Stimulated activated CD4-positive, alpha-beta T cell treated with anti-CD3 and anti-CD28 coated beads, Interleukin-15, amount 100 ng/mL, for 1 hour (primary cell): ENCODE results near the gene SMIM35.
"Not testable (repeated sequence)": the region's sequence is repeated elsewhere in the genome, so short reads cannot be mapped to it uniquely, and the experiment has no call there.

Source experiments
- DNase-seq, 2 donors: peaks; one replicate each; pipeline ENCODE4 v3.0.0-alpha.2; 2020; ENCODE audit warnings: low read depth in 1 of 2, low spot score in 1 of 2

SMIM35 gene

DNA sequence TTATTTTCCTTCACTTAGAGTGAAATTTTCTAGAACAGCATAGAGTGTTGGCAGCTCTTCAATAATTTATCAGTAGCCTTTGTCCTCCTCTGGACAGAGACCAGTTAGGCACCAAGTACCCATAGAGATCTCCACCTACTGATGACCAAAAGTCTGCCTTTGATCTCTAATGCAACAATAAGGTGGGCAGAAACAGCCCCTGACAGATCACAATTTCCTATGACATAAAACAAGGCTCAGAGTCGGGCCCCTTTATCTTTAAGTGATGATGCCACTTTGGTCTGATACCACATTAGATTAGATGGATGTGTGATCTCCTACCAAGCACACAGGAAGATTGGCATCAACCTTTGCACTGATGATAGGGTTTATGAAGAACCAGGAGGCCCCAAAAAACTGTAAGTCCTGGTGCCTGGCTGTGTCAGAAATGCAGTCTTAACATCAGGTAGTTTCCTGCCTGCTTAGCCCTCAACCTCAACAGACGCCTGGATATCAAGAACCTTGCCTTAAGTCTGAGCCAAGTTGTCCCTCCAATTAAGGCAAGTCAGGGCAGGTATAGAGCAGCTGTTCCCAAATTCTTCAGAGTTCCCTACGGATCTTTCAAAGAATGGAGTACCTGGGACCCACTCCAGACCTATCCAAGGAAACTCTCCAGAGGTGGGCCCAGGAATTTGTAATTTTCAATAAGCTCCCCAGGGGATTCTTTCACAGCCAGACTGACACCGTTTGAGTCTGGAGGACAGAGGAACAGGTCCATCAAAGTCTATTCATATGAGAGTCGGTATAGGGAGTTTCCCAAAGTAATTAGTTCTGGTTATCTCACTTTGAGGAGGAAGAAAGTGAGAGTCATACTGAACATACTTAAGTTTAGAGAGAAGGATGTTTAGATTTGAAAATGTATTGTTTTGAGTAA, 40.5 kb downstream of the SMIM35 start:
- DNase-seq = no peak

DNA sequence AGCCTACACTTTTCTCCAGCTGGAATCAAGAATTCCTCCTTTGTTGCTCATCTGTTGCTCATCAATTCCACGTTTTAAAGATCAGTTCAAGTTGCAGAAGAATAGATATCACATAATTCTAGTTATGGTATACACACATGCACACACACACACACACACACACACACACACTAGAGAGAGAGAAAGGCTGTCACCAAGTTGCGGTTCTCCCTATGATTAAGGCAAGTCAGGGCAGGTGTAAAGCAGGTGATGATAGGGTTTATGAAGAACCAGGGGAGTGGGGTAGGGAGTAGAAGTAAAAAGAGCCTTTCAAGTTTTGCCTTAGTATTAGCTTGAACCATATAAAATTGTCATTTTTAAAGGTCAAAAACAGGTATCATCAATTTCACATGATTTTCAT, 41.6 kb downstream of the SMIM35 start:
- DNase-seq = no peak

DNA sequence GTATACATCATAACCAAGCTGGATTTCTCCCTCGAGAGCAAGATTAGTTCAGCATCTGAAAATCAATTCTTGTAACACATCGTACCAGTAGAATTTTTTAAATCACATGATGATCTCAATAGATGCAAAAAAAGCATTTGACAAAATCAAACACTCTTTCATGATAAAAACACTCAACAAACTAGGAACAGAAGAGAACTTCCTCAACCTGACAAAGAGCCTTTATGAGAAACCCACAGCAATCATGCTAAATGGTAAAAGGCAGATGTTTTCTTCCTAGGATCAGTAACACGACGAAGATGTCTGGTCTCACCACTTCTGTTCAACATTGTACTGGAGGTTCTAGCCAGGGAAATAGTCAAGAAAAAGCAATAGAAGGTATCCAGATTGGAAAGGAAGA, 44.0 kb downstream of the SMIM35 start:
- no peak for DNase-seq

DNA sequence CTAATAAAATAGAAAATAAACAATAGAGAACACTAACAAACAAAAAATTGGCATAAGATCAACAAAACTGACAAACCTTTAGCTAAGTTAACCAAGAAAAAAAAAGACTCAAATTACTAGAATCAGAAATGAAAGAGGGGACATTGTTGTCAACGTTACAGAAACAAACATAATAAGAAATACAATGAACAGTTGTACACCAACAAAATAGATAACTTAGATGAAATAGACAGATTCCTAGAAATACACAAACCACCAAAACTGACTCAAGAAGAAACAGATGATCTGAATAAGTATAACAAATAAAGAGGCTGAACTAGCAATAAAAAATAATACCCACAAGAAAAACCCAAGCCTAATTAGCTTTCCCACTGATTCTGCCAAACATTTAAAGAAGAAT, 44.6 kb downstream of the SMIM35 start:
- DNase-seq = no peak

DNA sequence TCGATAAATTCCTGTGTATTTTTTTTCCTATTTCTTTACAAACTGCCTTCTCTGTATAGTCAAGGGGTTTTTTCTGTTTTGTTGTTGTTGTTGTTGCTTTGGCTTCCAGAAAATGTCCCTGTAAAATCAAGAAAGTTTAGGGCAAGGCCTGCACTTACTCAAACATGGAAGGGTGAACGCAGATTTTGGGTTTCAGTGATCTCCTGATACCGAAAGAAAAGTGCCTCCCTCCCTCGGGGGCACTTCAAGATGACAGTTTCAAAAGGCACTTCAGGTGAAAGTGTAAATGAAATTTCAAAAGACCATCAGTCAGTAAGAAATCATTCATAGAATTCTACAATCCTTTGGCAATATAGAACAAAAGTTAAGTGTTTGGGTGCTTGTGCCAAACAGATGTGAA, 53.3 kb downstream of the SMIM35 start:
- DNase-seq = no peak

DNA sequence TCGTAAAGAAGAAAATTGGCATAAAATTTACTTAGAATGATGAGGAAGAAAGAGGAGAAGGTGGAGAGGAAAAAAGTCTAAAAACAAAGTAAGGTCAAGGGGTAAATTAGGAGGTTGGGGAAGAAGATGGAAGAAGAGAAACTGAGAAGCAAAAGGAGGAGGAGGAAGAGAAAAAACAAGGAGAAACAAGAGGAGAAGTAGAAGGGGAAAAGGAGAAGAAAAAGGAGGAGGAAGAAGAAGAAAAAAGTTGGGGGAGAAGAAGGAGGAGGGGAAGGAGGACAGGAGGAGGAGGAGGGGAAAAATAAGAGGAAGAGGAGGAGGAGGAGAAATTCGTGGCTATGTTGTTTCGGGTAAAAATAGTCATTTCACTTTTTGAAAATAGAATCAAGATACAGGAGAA, 58.1 kb downstream of the SMIM35 start:
- no peak for DNase-seq

DNA sequence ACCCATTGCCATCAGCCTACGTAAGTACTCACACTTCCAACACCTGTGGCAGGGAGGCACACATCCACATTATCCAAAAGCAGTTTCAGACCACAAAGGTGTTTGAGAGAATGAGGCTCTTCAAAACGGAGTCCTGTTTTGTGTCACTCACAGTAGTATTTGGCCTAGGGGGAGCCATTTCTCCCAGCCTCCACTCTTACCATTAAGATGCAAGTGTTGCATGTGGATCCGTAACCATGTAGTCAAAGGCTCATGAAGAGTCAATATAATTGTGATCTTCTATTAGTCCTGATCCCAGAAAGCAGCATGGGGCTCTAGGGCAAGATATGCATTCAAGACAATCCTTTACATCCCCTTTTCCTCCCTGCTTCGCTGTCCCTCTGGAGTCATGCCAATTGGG, 59.1 kb downstream of the SMIM35 start:
- no peak for DNase-seq

DNA sequence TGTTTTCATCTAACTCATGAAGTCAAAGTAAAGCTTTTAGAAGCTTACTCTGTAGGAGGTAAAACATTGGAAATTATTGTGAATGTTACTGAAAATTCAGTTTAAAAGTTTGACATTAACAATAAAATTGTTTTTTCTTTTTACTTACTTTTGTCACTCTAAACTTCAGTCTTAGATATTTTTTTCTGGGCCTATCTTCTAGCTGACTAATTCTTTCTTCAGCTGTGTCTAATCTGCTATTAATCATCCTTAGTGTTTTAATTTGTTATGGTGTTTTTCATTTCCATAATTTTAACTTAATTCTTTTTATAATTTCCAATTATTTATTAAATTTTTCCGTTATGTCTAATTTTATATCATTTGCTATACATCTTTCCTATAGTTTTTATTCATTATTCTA, 65.6 kb downstream of the SMIM35 start:
- DNase-seq = no peak

DNA sequence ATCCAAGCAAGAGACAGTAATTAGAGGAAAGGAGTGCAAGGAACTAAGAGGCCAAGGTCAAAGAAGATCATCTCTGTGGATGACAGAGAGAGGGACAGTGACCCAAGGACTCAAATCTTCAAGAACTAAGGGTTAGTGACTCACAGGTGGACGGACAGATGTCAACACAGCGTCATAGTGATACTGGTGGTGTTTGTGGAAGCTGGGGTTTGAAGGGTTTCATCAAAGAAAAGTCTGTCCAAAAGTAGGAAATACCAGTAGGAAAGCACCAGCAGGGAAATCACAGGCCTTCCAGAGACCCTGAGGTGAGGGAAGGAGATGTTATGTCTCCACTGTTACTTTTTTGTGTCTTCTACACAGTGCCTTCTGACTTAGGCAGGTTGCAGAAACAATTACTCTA, 68.4 kb downstream of the SMIM35 start:
- no peak for DNase-seq

DNA sequence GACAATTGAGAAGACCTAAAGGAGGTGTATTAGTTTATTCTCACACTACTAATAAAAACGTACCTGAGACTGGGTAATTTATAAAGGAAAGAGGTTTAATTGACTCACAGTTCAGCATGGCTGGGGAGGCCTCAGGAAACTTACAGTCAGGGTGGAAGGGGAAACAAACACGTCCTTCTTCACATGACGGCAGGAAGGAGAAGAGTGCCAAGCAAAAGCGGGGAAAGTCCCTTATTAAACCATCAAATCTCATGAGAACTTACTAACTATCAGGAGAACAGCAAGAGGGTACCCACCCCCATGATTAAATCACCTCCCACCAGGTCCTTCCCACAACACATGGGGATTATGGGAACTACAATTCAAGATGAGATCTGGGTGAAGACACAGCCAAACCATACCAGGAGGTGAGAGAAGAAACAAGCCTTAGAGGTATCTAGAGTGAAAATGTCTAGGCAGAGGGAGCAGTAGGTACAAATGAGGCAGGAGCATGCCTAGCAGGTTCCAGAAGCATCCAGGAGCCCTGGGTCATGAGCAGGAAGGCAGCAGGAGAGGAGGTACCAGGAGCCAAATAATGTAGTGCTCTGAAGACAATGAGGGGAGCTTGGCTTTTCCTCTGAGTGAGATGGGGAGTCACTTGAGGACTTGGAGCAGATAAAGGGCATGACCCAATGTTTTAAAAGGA, 69.0 kb downstream of the SMIM35 start:
- DNase-seq = no peak

DNA sequence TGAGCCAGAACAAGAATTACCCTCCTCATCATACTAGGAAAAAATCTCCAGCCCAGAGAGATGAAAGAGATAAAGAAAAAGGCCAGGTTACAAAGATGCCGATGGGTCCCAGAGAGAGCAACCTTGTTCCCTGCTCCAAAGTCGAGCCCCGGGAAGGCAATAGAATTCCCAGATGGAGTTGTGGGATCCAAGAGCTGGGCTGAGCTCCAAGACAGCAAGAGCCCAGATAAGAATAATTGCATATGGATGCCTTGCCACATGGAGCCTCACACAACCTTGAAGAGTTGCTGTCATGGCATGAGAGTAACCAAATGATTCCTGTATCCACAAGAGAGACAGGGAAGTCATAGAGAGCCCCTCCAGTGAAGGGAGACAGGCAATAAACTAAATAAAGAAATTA, 69.7 kb downstream of the SMIM35 start:
- no peak for DNase-seq

DNA sequence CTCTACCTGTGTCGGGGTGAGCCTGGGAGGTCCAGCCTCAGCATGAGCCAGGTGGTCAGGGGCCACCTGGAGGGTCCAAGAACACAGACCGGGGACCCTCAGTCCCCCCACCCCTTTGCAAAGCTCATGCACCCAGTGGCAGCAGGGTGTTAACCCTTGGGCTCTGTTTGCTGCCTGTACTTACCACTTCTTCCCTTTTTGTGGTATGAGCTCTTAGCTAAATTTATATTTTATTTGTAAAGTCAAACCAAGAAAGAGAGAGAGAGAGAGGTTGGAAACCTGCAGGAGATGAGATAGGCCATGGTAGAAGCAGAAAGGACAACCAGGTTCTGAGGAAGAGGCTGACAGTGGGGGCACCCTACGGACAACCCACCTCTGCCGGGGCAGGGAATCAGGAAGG, 70.7 kb downstream of the SMIM35 start:
- DNase-seq = no peak

DNA sequence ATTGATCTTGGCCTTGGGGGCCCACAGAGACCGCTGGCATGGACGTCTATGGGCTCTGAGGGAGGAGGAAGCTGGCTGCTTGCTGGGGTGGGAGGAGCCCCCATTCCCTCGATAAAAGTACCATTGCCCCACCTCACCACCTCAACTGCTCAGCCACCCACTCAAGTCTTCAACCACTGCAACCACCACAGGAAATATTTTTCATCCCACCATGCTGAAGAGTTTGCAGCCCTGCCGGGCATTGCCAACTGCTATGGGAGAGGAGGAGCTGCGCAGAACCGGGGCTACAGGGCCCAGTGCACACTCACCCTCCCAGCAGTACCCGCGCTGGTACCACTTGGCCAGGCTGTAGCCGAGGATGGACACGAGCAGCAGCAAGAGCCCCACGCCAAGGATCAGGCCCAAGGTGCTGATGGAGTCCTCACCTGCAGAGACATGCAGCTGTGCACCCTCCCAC, 71.3 kb downstream of the SMIM35 start:
- DNase-seq = no peak

DNA sequence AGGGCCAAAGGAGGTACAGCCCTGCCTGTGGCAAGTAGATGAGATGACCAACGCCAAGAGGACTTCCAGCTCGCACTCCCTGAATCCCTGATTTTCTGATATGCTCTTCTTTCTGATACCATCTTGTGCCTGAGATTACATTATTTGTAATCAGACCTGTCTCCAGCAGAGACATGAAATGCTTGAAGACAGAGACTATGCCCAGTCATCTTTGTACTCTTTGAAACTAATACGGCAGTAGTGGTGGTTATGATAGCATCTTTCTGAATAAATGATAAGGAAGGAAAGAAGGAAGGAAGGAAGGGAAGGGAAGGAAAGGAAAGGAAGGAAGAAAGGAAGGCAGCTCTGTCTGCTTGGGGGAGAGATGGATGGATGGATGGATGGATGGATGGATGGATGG, 72.7 kb downstream of the SMIM35 start:
- DNase-seq = no peak

DNA sequence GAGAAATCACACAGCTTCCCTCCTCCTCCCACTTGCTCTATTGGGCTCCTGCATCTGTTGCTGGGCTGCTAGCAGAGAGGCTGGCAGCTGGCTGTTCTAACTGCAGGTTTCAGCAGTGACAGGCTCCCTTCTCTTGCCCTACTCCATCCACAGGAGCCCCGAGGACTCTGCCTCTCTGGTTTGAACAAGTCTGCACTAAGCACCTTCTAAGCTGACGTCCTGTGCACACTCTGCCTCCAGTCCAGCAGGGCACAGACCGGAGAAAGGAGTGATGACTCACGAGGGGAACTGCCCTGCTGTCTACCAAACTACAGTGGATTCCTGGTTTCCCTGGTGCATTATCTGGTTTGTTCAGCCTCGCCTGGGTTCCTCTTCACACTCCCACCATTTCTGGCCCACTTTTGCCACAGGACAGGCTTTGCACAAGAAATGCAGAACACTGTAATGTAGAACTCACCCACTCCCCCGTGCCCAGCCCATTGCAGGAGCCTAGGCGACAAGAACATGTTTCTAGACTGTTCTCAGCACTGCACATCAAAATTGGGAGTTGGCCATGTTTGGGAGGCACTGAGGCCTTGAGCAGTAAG, 74.6 kb downstream of the SMIM35 start:
- no peak for DNase-seq

DNA sequence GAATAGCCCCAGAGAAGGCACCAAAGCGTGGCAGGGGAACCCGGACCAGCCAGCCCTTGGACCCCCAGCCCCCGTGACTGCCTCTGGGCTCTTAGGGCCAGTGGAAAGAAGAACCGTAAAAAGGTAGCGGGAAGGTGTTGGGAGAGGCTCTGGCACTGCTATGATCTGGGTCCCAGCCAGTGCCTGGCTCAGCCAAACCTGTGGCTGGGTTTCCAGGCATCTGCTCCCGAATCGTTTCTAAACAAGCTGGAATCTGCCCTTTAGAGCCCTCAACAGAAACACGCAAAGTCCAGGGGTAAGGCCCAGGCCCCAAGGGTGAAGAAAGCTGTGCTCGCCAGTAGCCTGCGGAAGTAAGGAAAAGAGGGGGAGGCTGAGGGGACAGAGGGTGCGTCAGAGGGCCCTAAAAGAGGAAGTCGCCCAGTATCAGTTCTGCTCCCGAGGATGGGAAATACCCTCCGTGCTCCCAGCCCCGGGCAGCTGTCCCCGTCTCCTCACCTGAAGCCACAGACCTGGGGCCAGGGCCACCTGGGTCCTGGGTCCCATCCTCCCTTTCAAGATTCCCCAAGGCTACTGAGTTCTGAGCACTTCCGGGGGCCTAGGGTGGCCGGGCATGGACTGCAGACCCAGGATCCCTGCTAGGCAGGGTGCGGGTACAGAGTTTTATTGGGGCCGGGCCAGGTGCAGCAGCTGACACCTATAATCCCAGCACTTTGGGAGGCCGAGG, 75.9 kb downstream of the SMIM35 start:
- no peak for DNase-seq

DNA sequence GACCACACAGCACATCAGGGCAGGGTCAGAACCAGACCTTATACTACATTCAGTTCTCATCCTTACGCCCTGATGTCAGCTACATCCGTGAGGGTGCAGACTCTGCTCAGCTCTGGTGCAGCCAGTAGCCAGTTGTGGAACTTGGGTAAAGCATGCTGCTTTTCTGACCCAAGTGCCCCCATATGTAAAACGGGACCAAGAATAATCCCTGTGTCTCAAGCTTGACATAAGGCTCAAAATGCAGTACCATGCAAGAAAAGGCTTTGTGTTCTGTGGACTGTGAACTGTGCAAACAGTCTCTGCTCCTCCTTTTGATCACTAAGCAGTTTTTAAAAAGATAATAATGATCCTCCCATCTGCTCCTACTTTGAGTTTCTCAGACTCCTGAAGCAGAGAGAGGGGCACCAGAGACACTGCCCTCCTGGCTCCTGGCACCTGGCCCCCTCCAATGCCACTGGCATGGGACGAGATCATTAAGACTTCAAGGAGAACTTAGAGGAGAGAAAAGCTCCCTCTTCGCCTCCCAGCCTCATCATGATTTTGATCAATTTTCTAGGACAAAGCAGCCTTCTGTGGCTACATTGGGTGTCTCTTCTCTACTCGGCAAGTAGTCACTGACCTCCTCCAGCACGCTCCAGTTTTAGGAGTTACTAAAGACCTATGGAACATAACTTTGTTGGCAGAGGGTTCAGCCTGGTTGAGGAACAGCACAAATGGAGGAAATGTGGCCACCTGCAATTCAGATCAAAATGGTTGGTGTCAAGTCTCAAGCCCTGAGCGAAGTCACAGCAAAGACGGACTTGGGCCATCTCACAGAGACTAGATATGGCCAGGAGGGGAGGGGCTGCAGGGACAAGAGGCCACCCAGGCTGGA, 76.7 kb downstream of the SMIM35 start:
- DNase-seq = no peak

DNA sequence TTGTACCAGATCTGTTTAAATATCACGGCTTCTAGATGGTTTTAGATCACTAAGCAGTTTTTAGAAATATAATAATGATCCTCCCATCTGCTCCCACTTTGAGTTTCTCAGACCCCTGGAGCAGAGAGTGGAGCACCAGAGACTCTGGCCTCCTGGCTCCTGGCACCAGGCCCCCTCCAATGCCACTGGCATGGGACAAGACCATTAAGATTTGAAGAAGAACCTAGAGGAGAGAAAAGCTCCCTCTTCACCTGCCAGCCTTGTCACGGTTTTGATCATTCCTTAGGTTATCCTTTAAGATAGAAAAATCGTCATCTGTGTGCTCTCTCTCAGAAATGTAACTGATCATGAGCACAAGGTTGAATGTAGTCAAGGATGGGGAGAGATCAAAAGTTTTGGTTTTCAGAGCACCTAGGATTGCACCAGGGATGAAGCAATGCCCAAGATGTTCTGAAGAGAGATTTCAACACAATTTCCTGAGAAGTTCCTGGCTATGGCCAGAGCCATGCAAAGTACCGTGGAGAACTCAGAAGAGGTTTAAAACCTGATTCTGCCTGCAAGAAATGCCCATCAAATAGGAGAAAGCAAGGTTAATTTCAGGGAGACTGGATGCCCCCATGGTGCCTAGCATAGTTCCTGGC, 78.4 kb downstream of the SMIM35 start:
- no peak for DNase-seq

DNA sequence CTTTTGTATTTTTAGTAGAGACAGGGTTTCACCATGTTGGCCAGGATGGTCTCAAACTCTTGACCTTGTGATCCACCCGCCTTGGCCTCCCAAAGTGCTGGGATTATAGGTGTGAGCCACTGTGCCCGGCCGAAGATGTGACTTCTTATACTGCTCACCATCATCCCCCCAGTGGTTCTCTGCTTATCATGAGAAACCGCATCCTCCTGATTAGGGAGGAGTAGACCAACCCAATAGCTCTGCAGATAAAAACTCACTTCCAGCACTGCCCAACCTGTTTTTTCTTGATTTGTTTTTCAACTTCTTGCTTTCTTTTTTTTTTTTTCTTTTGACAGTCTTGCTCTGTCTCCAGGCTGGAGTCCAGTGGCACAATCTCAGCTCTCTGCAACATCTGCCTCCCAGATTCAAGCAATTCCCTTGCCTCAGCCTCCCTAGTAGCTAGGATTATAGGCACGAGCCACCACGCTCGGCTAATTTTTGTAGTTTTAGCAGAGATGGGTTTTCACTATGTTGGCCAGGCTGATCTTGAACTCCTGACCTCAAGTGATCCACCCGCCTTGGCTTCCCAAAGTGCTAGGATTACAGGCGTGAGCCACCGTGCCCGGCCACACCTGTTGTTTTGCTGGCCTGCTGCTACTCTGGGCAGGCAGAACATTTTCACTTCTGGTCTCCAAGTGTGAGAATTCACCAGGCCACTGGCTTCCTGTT, 79.0 kb downstream of the SMIM35 start:
- not testable (repeated sequence) for DNase-seq
